AG10803 (cell line): ENCODE data around the gene SLC39A10.
"Not testable (repeated sequence)": the region's sequence is repeated elsewhere in the genome, so short reads cannot be mapped to it uniquely, and the experiment has no call there.

Experiments
- DNase-seq: peaks from one replicate; pipeline ENCODE4 v3.0.0; 2010; ENCODE audit warnings: low read depth
- H3K4me3 ChIP-seq: 2 replicates; pipeline ENCODE4 v1.5.1; 2011; ENCODE audit warnings: mild to moderate bottlenecking, low read length, control low read depth
- TF ChIP-seq, protein P1 (sequence below): conservative IDR thresholded peaks from 2 replicates; pipeline ENCODE4 v1.5.1; 2011; ENCODE audit warnings: mild to moderate bottlenecking, low read length, control low read depth, inconsistent platforms

The SLC39A10 gene

DNA sequence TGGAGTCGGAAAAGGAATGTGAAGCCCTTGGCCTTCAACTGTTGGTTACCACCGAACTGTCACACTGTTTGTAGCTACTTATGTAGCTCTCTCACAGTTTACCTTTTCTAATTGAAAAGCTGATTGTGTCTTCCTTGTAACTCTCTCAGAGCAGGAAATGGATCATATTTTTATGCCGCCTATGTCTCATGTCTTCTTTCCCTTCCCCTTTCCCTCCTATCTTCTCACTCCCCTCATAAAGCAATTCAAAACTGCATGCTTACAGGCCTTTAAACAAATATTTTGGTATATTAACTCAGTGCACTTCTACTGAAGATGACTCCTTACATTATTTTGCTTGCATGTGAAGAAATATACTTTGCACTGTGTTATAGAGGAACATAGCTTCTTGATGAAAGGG, 6.0 kb downstream of the SLC39A10 start:
- no peak overlapping the region for H3K4me3 ChIP-seq
- no peak for DNase-seq
- TF ChIP-seq, protein P1, sequence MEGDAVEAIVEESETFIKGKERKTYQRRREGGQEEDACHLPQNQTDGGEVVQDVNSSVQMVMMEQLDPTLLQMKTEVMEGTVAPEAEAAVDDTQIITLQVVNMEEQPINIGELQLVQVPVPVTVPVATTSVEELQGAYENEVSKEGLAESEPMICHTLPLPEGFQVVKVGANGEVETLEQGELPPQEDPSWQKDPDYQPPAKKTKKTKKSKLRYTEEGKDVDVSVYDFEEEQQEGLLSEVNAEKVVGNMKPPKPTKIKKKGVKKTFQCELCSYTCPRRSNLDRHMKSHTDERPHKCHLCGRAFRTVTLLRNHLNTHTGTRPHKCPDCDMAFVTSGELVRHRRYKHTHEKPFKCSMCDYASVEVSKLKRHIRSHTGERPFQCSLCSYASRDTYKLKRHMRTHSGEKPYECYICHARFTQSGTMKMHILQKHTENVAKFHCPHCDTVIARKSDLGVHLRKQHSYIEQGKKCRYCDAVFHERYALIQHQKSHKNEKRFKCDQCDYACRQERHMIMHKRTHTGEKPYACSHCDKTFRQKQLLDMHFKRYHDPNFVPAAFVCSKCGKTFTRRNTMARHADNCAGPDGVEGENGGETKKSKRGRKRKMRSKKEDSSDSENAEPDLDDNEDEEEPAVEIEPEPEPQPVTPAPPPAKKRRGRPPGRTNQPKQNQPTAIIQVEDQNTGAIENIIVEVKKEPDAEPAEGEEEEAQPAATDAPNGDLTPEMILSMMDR = no peak

DNA sequence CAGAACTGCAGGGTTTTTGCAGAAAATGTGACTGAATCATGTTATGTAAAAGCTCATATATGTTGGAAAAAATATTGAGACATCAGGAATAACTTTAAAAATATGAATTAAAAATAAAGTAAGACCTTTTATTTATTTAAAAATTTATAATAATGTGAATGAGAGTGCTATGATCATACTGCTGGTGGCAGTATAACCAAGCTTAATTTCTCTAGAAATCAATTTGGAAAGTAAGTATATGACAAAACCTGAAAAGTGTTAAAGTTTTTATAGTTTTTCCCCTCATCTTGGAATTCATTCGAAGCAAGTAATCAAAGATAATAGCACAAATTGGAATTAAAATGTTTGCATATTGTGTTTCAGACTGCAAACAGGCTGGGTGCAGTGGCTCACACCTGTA, 7.5 kb downstream of the SLC39A10 start:
- H3K4me3 ChIP-seq = no peak overlapping the region
- DNase-seq = no peak
- TF ChIP-seq, protein P1 = peak; percentile 32

DNA sequence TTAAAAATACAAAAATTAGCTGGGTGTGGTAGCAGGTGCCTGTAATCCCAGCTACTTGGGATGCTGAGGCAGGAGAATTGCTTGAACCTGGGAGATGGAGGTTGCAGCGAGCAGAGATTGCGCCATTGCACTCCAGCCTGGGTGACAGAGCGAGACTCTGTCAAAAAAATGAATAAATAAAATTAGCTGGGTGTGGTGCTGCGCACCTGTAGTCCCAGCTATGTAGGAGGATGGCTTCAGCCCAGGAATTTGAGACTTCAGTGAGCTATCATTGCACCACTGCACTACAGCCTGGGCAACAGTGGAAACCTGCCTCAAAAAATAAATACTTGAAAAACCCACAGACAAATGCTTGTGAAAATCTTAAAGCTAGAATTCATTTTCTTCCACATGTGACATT, 8.1 kb downstream of the SLC39A10 start:
- not testable (repeated sequence) for DNase-seq, H3K4me3 ChIP-seq

- TF ChIP-seq, protein P1 = no peak
- H3K4me3 ChIP-seq = no peak overlapping the region
- DNase-seq = no peak
Observed at GRCh38 chr2:195666113-195666712, 9.2 kb downstream of the SLC39A10 start.

- TF ChIP-seq, protein P1 = no peak
- no peak overlapping the region for H3K4me3 ChIP-seq
- DNase-seq = no peak
Observed at GRCh38 chr2:195667974-195668373, 10.9 kb downstream of the SLC39A10 start.

GRCh38 chr2:195670191-195670590, 13.2 kb downstream of the SLC39A10 start:
- TF ChIP-seq, protein P1 = no peak
- DNase-seq = no peak

GRCh38 chr2:195671563-195671962, 14.5 kb downstream of the SLC39A10 start:
- TF ChIP-seq, protein P1 = no peak
- peak; percentile 8 for DNase-seq
- H3K4me3 ChIP-seq = no peak overlapping the region

More at GRCh38 chr2:195670191-195670590, 13.2 kb downstream of the SLC39A10 start:
- H3K4me3 ChIP-seq = no peak overlapping the region
